GM21526 (cell line): ENCODE measurements around the gene REV3L.

Source experiments
- ATAC-seq: cut with Tn5 transposase; IDR thresholded peaks from one replicate; pipeline ENCODE4 v1.9.1; 2021; ENCODE audit warnings: moderate library complexity; ENCODE audit not compliant: unreplicated experiment, low FRiP score

REV3L gene

GRCh38 chr6:111470991-111471390 is 12.0 kb downstream of the REV3L start:
- ATAC-seq, result no peak

GRCh38 chr6:111469543-111469942 is 13.5 kb downstream of the REV3L start:
- ATAC-seq, result no peak

GRCh38 chr6:111468329-111469012 is 14.5 kb downstream of the REV3L start:
- ATAC-seq, result no peak

- no peak for ATAC-seq
Observed at GRCh38 chr6:111464184-111464583, 18.8 kb downstream of the REV3L start.

- ATAC-seq, result no peak
Observed at GRCh38 chr6:111462770-111463391, 20.1 kb downstream of the REV3L start.

GRCh38 chr6:111461860-111462259 is 21.2 kb downstream of the REV3L start:
- ATAC-seq, result no peak

GRCh38 chr6:111458670-111459232 is 24.3 kb downstream of the REV3L start:
- no peak for ATAC-seq

- no peak for ATAC-seq
Observed at GRCh38 chr6:111456208-111456607, 26.8 kb downstream of the REV3L start.

- no peak for ATAC-seq
Observed at GRCh38 chr6:111450636-111451035, 32.4 kb downstream of the REV3L start.

GRCh38 chr6:111450087-111450486 is 32.9 kb downstream of the REV3L start:
- ATAC-seq, result no peak

- ATAC-seq, result no peak
Observed at GRCh38 chr6:111449129-111449528, 33.9 kb downstream of the REV3L start.

- no peak for ATAC-seq
Observed at GRCh38 chr6:111447051-111447450, 36.0 kb downstream of the REV3L start.

- ATAC-seq, result no peak
Observed at GRCh38 chr6:111445861-111446267, 37.2 kb downstream of the REV3L start.

- ATAC-seq, result no peak
Observed at GRCh38 chr6:111444794-111445193, 38.2 kb downstream of the REV3L start.

- no peak for ATAC-seq
Observed at GRCh38 chr6:111441678-111442243, 41.3 kb downstream of the REV3L start.

- ATAC-seq, result no peak
Observed at GRCh38 chr6:111439171-111439570, 43.8 kb downstream of the REV3L start.

- ATAC-seq, result no peak
Observed at GRCh38 chr6:111437573-111437972, 45.4 kb downstream of the REV3L start.

GRCh38 chr6:111432511-111432910 is 50.5 kb downstream of the REV3L start:
- no peak for ATAC-seq

- no peak for ATAC-seq
Observed at GRCh38 chr6:111430605-111431376, 52.2 kb downstream of the REV3L start.

- ATAC-seq, result no peak
Observed at GRCh38 chr6:111429571-111429970, 53.4 kb downstream of the REV3L start.

- ATAC-seq, result no peak
Observed at GRCh38 chr6:111428811-111429210, 54.2 kb downstream of the REV3L start.
